Measurements from ENCODE around the gene CBX7. TPM values are rescaled to one million over a fixed set of nuclear protein-coding genes. Genes with fewer than 3 reads are reported as not detected.

The CBX7 gene
- 89.6 TPM for total RNA-seq
- long read RNA-seq, full-length matches to known transcripts, result 23 of 117 reads
- long read RNA-seq, partial matches to known transcripts, result 0 of 117 reads
- long read RNA-seq, other reads (novel, unspliced or antisense), result 94 of 117 reads

DNA sequence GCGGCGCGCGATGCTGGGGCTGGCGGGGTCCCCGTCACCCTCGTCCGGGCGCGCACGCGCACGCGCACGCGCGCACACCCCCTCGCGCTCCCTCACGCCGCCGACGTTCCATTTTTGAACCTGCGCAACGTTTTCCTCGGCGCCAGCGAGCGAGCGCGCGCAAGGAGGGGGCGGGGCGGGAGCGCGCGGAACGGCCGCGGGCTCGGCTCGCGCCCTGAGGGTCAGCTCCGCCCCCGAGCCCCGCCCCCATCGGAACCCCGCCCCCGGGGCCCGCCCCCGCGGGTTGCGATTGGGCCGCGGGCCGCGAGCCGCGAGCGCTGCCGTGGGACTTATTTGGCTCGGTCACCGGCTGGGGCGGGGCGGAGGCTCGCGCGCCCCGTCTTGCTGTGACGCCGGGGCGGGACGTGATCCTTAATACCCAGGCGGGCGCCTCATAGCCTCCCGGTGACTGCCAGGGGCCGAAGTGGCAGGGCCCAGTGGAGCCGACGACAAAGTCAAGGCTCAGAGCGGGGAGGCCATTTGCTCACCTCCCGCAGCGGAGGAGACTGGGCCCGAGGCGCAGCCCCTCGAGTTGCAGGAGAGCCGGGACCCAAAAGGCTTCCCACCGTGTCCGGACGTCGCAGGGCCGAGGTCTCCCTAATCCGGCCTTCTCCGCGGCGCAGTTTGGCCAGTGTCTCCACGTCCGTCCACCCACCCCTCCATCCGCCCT lies at the start of gene CBX7:
TSS of gene CBX7 (minus strand) at position 170 of the 709 bp plus-strand sequence. CDS start 236 bp downstream, outside the sequence.
- intact Hi-C loops (cut with DNase I), result loop anchor here (1.0 to 2.0 kb wide), 2 partner anchors 167 to 280 kb away; partner anchors contain the start of genes CBX6 and RPL3
- DNase-seq (ENCODE audit: low spot score), result peak; percentile 97

- no peak for DNase-seq (ENCODE audit: low spot score)
- intact Hi-C loops (cut with DNase I), result no loop called here
Observed at GRCh38 chr22:39197578-39197977, 45.1 kb upstream of the CBX7 start.

GRCh38 chr22:39194098-39194497 lies 41.6 kb upstream of the CBX7 start:
- DNase-seq (ENCODE audit: low spot score), result no peak
- intact Hi-C loops (cut with DNase I), result no loop called here

DNA sequence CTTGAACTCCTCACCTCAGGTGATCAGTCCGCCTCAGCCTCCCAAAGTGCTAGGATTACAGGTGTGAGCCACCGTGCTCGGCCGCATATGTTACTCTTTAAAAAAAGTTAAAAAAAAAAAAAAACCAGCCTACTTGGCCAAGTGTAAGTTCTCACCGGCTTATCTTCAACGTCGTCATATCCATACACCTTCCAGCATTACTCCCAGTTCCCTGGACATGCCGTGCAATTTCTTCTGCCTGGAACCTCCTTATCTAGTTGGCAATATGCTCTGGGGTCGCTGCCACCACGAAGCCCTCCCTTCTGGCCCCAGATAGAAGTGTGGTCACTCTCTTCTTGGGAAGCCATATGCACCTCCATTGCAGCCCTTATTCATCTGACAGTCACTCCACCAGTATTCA lies 36.3 kb upstream of the CBX7 start:
- DNase-seq (ENCODE audit: low spot score), result no peak
- intact Hi-C loops (cut with DNase I), result no loop called here

DNA sequence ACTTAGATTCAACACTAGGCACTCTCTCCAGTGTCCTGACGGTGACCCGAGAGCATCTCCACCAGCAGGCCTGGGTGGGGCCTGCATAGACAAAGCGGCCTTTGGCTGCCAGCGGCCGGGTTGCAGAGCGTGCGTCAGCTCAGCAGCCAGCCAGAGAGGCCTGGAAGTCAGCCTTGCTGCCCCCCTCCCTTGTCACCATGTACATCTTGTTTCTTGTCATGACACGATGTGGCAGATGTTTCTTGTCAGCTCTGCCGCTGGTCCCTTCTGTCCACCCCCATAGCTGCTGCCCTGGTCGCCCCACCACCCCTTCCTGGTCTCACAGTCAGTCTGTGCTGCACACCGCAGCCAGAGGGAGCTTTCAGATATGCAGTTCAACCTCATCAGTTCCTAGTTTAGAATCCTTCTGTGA lies 33.1 kb upstream of the CBX7 start:
- intact Hi-C loops (cut with DNase I), result no loop called here
- peak; percentile 87 for DNase-seq (ENCODE audit: low spot score)

- intact Hi-C loops (cut with DNase I), result no loop called here
- peak; percentile 70 for DNase-seq (ENCODE audit: low spot score)
Observed at GRCh38 chr22:39184586-39185577, 32.4 kb upstream of the CBX7 start.

- intact Hi-C loops (cut with DNase I), result no loop called here
- DNase-seq (ENCODE audit: low spot score), result no peak
Observed at GRCh38 chr22:39183991-39184585, 31.6 kb upstream of the CBX7 start.

DNA sequence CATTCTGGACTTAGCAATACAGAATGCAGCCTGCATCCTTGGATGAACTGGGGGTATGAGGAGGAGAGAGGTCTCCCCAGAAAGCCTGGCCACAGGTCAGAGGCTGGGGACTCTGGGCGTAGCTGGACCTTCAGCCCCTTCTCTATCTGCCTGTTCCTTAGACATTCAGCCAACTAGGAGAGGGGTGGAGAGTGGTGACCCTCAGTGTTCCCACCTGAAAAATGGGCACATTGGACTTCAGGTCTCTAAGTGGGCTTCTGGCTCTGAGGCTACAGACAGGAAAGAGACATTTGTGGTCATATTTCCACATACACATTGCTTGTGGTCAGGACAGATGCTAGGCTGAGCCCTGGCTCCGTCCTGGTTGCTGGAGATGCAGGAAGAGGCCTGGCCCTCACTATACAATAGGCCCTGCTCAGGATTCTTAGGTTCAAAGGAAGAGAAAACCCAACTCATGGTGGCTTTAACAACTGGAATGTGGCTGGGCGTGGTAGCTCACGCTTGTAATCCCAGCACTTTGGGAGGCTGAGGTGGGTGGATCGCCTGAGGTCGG lies 30.1 kb upstream of the CBX7 start:
- intact Hi-C loops (cut with DNase I), result no loop called here
- DNase-seq (ENCODE audit: low spot score), result peak; percentile 15

- intact Hi-C loops (cut with DNase I), result no loop called here
- peak; percentile 54 for DNase-seq (ENCODE audit: low spot score)
Observed at GRCh38 chr22:39181778-39182177, 29.3 kb upstream of the CBX7 start.

- peak; percentile 58 for DNase-seq (ENCODE audit: low spot score)
Observed at GRCh38 chr22:39181356-39181755, 28.9 kb upstream of the CBX7 start.

GRCh38 chr22:39179841-39180335 lies 27.4 kb upstream of the CBX7 start:
- intact Hi-C loops (cut with DNase I), result no loop called here

More at GRCh38 chr22:39181356-39181755, 28.9 kb upstream of the CBX7 start:
- intact Hi-C loops (cut with DNase I), result no loop called here

GRCh38 chr22:39179401-39179827 lies 26.9 kb upstream of the CBX7 start:
- peak; percentile 67 for DNase-seq (ENCODE audit: low spot score)
- intact Hi-C loops (cut with DNase I), result no loop called here

More at GRCh38 chr22:39179841-39180335, 27.4 kb upstream of the CBX7 start:
- peak; percentile 64 for DNase-seq (ENCODE audit: low spot score)

DNA sequence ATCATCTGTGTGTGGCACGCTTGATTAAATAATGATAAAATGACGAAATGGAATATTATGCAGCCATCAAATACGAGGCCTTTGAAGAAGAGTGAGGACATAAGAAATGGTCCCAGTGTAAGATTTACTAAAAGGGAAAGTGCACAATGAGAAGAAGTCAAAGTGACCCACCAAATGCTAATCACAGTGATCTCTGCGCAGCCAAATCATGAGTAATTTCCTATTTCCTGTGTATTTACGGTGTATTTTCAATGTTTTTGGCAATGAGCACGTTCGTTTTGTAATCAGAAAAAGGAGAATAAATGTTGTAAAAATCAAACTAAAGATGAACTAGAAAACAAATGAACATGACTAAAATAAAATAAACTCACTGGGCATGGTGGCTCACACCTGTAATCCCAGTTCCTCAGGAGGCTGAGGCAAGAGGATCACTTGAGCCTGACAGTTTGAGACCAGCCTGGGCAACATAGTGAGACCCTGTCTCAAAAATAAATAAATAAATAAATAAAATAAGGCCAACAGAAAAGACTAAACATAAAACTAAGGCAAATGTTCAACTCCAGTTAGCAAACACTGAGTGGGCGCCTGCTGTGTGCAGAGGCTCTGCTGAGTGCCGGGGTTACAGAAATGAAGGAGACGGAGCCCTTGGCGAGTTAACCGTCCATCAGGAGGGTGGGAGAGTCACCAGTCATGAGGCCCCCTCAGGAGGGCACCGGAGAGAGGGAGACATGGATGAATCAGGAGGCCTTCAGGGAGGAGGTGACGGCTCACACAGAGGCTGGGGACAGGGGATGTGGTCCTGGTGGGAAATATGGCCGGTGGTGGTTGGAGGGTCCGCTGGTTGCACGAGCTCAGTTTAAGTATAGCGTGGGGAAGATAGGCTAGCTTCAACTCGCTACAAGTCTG lies 26.0 kb upstream of the CBX7 start:
- intact Hi-C loops (cut with DNase I), result no loop called here
- DNase-seq (ENCODE audit: low spot score), result peak; percentile 64

- intact Hi-C loops (cut with DNase I), result loop anchor here (2.0 kb wide), 1 partner anchor 57 kb away; no protein-coding TSS in a partner anchor
- DNase-seq (ENCODE audit: low spot score), result peak; percentile 87
Observed at GRCh38 chr22:39177791-39178190, 25.3 kb upstream of the CBX7 start.

DNA sequence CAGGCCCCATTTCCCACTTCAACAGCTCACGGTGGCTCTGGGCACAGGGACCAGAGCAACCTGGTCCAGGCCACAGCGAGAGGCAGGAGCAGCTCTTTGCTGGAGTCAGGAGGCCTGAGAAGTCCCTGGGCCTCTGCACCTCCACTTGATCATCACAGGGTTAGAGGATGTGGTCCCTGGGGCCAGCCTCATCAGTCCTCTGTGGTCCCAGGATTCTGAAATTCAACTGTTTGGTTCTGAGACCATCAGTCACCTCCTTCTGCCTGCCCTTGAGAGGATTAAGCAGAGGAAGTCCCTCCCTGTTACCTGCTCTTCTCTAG lies 24.9 kb upstream of the CBX7 start:
- DNase-seq (ENCODE audit: low spot score), result no peak
- intact Hi-C loops (cut with DNase I), result loop anchor here (2.0 kb wide), 1 partner anchor 57 kb away; no protein-coding TSS in a partner anchor

GRCh38 chr22:39176714-39177455 lies 24.4 kb upstream of the CBX7 start:
- intact Hi-C loops (cut with DNase I), result loop anchor here (2.0 kb wide), 1 partner anchor 58 kb away; no protein-coding TSS in a partner anchor
- DNase-seq (ENCODE audit: low spot score), result peak; percentile 69

DNA sequence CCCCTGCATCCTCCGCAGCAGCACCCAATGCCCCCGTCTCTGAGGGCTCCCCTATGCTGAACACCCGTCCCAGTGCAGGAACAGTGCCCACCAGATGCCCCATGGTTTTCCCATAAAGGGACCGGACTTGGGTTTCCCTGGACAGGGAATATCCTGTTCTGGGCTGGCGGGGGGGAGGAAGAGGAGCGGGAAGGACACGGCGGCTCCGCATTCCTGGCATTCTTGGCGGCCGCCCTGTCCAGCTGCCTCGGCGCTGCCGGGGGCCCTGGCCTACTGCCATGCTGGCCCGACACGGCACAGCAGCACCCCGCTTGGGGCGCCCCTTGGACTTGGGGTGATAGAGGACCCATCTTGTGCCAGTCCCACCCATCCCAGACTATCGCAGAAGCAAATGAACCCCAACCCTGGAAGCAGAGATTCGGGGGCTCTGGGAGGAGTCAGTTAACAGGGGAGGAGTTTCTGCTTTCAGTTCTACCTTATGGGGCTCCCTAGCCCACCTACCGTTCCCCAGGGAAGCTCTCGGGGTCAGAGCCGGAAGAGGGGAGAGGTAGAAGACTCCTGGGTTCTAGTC lies 23.7 kb upstream of the CBX7 start:
- DNase-seq (ENCODE audit: low spot score), result peak; percentile 82
- intact Hi-C loops (cut with DNase I), result loop anchor here (2.0 kb wide), 1 partner anchor 59 kb away; no protein-coding TSS in a partner anchor
